B cell (primary cell): ENCODE data around the gene IFNA10.

Experiments
- CTCF ChIP-seq: fragments of 200-600 bp; IDR thresholded peaks from one replicate; pipeline ENCODE4 v1.8.0; 2022; ENCODE audit warnings: antibody characterized with exemption, mild to moderate bottlenecking
- EZH2 ChIP-seq: IDR thresholded peaks from 2 replicates; pipeline ENCODE4 v1.6.1; 2012; ENCODE audit warnings: borderline replicate concordance, low read depth, mild to moderate bottlenecking, moderate library complexity, low read length; ENCODE audit not compliant: insufficient read depth, poor library complexity, severe bottlenecking

GRCh38 chr9:21172156-21172555 is 34.8 kb downstream of the IFNA10 start:
- TF ChIP-seq CTCF (no peak), EZH2 (no peak)
